GM12875 (cell line): ENCODE results near the gene FAM111A.
A peak's percentile ranks its signal among the peaks of the same experiment; 100 is the strongest.

ENCODE experiments used
- H3K4me3 ChIP-seq: one replicate; pipeline ENCODE4 v1.5.1; 2011; ENCODE audit warnings: low read depth, low read length, control low read depth
- CTCF ChIP-seq: IDR thresholded peaks from 2 replicates; pipeline ENCODE4 v1.5.1; 2011; ENCODE audit warnings: low read depth, mild to moderate bottlenecking, control low read depth, inconsistent platforms, low read length, moderate library complexity, borderline replicate concordance; ENCODE audit not compliant: insufficient read depth

FAM111A gene

GRCh38 chr11:59145534-59145933, 2.9 kb downstream of the FAM111A start:
- H3K4me3 ChIP-seq = peak overlapping the region; percentile 83
- no peak for TF ChIP-seq CTCF

GRCh38 chr11:59151761-59152160, 9.1 kb downstream of the FAM111A start:
- no peak overlapping the region for H3K4me3 ChIP-seq

GRCh38 chr11:59152312-59152951, 9.8 kb downstream of the FAM111A start:
- TF ChIP-seq CTCF = no peak
- no peak overlapping the region for H3K4me3 ChIP-seq

More at GRCh38 chr11:59151761-59152160, 9.1 kb downstream of the FAM111A start:
- no peak for TF ChIP-seq CTCF

GRCh38 chr11:59154610-59155009, 12.0 kb downstream of the FAM111A start:
- no peak overlapping the region for H3K4me3 ChIP-seq
- TF ChIP-seq CTCF = no peak

- no peak for TF ChIP-seq CTCF
Observed at GRCh38 chr11:59157433-59157832, 14.8 kb downstream of the FAM111A start.

GRCh38 chr11:59158206-59159068, 15.8 kb downstream of the FAM111A start:
- TF ChIP-seq CTCF = peak; percentile 64
- no peak overlapping the region for H3K4me3 ChIP-seq

More at GRCh38 chr11:59157433-59157832, 14.8 kb downstream of the FAM111A start:
- H3K4me3 ChIP-seq = no peak overlapping the region
